Keratinocyte (primary cell): ENCODE data around the gene ANXA2R.

Source experiments
- CTCF ChIP-seq, 3 experiments: IDR thresholded peaks in 1 of 3; conservative IDR thresholded peaks in 1 of 3; optimal IDR thresholded peaks in 1 of 3; 2 replicates in 2 of 3; 3 replicates in 1 of 3; pipeline versions ENCODE3 to v1.5.1; 2011; ENCODE audit warnings: low read length in 3 of 3, mild to moderate bottlenecking in 3 of 3, moderate library complexity in 2 of 3, control low read depth in 1 of 3, inconsistent platforms in 1 of 3; ENCODE audit not compliant: insufficient read depth in 2 of 3; ENCODE audit errors: extremely low read depth in 1 of 3
- EZH2 ChIP-seq: IDR thresholded peaks from one replicate; pipeline ENCODE4 v1.6.1; 2012; ENCODE audit warnings: inconsistent platforms, mild to moderate bottlenecking, low read length, moderate library complexity

DNA sequence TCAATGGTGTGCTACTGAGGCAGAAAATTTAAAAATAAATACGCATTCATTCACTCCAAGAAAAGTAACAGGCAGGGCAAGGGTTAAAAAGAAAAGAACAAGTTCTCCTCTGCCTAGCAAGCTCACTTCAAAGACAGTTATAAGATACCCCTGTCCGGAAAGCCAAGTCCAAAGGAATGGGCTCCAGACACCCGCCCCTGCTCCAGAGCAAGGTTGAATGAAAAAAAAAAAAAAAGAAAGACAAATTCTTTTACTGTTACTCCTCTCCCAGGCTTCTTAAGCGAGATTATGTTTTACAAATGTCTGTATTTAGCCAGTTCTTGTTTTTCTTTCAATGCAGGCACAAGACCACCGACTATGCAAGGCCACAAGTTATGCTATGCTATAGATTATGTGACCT lies 9.1 kb upstream of the ANXA2R start:
- TF ChIP-seq CTCF (optimal IDR thresholded peaks at IDR 0.05 in 1 of 3, IDR thresholded peaks at IDR 0.05 in 1 of 3, conservative IDR thresholded peaks at IDR 0.05 in 1 of 3; ENCODE audit: extremely low read depth in 1 of 3, insufficient read depth in 2 of 3, low read length in 3 of 3): no peak
- no peak for TF ChIP-seq EZH2
